ENCODE measurements around the gene C10orf143. TPM values are rescaled to one million over a fixed set of nuclear protein-coding genes. Genes with fewer than 3 reads are reported as not detected.

The C10orf143 gene
- total RNA-seq, 2 donors from 2014 or later: 0.95 to 2.0 TPM

- Mint-ChIP-seq H3K36me3 (ENCODE audit: low read depth) (no peaks in the 10 kb centered on the region), H3K27ac (no peak overlapping the region), H3K9me3 (no peaks in the 10 kb centered on the region), H3K4me3 (no peak overlapping the region), H3K4me1 (no peaks in the 10 kb centered on the region), H3K27me3 (peaks cover 7% of the 10 kb centered on the region)
- ATAC-seq (replicated peaks): no peak
Observed at GRCh38 chr10:130040817-130041330, 69.8 kb downstream of the C10orf143 start.

DNA sequence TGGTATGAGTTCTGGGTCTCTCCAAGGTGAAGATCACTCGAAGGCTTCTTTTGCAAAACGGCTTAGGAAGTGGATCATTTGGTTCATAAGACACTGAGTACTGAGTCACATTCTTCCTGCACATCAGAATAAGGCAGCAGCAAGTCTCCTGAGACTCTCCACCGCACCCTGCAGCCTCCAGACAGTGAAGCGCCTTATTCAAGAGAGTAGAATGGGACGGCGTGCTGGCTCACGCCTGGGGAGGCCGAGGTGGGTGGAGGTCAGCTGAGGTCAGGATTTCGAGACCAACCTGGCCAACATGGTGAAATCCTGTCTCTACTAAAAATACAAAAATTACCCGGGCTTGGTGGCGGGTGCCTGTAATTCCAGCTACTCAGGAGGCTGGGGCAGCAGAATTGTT, 70.3 kb downstream of the C10orf143 start:
- ATAC-seq (replicated peaks): no peak
- Mint-ChIP-seq H3K4me1 (no peaks in the 10 kb centered on the region), H3K27me3 (peaks cover 9% of the 10 kb centered on the region), H3K36me3 (ENCODE audit: low read depth) (no peaks in the 10 kb centered on the region), H3K4me3 (no peak overlapping the region), H3K27ac (no peak overlapping the region), H3K9me3 (no peaks in the 10 kb centered on the region)

DNA sequence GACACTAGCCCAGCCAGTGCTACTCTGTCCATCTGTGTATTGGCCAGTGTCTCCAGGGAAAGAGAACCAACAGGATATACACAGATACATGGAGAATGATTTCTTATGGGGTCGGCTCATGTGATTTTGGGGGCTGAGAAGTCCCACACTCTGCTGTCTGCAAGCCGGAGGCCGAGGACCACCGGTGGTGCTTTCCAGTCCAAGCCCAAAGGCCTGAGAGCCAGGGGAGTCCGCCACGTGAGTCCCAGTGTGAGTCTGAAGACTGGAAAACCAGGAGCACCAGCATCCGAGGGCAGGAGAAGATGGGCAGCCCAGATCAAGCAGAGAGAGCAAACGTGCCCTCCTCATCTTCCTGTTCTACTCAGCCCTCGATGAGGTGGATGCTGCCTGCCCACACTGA, 71.5 kb downstream of the C10orf143 start:
- no peak overlapping the region for H3K4me3 Mint-ChIP-seq
- no peaks in the 10 kb centered on the region for H3K4me1 Mint-ChIP-seq
- no peaks in the 10 kb centered on the region for H3K36me3 Mint-ChIP-seq (ENCODE audit: low read depth)
- H3K27ac Mint-ChIP-seq: no peak overlapping the region
- ATAC-seq (replicated peaks): no peak
- peaks cover 9% of the 10 kb centered on the region for H3K27me3 Mint-ChIP-seq
- H3K9me3 Mint-ChIP-seq: no peaks in the 10 kb centered on the region

GRCh38 chr10:130038611-130039109, 72.0 kb downstream of the C10orf143 start:
- Mint-ChIP-seq H3K4me1 (no peaks in the 10 kb centered on the region), H3K27me3 (peaks cover 9% of the 10 kb centered on the region), H3K36me3 (ENCODE audit: low read depth) (no peaks in the 10 kb centered on the region), H3K27ac (no peak overlapping the region), H3K9me3 (no peaks in the 10 kb centered on the region), H3K4me3 (no peak overlapping the region)
- no peak for ATAC-seq (replicated peaks)

DNA sequence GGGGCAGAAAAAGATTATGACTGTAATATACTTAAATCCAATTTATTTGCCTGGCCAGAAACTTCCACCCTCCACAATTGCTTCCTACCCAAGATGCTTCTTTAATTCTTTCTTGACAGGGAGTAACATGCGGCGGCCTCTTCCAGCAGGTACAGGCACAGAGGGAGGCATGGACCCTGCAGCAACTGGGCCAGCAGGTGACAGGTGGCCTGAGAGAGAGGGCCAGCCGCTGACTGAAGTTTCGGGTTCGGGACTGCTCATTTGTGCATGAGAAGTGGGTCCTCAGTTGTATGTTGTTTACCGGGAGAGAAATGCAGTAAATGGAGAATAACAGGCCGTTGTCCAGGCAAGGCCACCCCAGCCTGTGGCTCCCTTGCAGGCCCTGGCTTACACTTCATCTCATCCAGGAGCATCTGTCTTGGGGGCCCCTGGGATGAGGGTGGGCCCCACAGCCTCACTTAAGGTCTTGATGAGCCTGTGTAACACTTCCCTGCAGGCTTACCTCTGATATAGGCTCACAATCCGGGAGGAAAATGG, 72.5 kb downstream of the C10orf143 start:
- Mint-ChIP-seq H3K4me1 (no peaks in the 10 kb centered on the region), H3K27me3 (peaks cover 6% of the 10 kb centered on the region), H3K27ac (no peak overlapping the region), H3K36me3 (ENCODE audit: low read depth) (no peaks in the 10 kb centered on the region), H3K9me3 (no peaks in the 10 kb centered on the region), H3K4me3 (no peak overlapping the region)
- no peak for ATAC-seq (replicated peaks)

DNA sequence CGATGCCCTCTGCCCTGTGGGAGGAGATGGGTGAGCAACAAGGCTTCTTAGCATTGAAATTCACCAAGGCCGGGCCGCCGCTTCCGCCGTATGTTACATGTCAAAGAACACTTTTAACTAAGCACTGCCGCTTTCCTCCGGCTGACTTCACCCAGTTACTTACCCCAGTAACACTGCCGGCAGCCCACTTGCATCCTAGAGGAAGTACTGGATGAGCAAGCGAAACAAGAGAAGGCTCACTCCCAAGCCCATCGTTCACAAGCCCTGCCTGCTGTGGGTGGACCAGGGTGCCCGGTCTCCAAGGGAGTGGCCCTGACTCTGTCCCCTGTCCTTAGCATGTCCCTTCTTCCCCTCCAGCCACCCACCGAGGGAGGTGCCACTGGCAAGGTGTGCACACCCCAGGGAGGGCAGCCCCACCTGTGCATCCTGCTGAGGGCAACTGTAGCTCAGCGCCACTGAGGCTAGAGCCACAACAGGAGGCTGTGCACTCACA, 73.4 kb downstream of the C10orf143 start:
- Mint-ChIP-seq H3K4me1 (no peaks in the 10 kb centered on the region), H3K27me3 (peaks cover 6% of the 10 kb centered on the region), H3K36me3 (ENCODE audit: low read depth) (no peaks in the 10 kb centered on the region), H3K27ac (no peak overlapping the region), H3K9me3 (no peaks in the 10 kb centered on the region), H3K4me3 (no peak overlapping the region)
- no peak for ATAC-seq (replicated peaks)

DNA sequence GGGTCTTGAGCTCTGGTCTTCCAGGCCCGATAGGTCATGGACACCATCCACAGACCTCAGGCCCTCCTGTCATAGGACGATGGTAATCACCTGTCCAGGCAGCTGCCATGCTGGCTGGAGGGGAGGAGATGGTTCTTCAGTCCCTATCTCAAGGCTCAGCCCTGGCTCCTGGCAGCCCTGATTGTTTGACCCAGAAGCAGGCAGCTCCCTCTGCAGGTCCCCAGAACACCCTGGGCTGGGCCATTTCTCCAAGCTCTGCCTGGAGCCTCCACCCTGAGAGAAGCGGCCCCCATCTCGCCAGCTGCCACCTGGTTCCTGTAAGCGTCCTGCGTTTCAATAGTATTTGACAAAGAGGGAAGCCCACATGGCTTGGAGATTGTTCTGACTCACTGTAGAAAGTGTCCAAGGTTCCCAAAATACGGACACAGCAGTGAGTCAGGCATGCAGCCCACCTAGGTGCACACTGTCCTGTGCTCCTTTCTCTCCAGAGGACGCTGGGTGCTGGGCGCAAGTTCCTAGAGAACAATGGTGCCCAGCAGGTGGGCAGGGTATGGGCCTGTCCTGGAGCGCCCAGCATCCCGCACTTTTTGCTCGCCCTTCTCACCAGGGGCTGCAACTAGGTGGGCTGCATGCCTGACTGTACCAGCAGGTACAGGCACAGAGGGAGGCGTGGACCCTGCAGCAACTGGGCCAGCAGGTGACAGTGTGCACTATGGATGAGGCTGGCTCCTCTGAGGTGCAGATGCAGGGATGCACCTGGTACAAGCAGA, 74.1 kb downstream of the C10orf143 start:
- H3K9me3 Mint-ChIP-seq: no peaks in the 10 kb centered on the region
- peaks cover 9% of the 10 kb centered on the region for H3K27me3 Mint-ChIP-seq
- no peak overlapping the region for H3K27ac Mint-ChIP-seq
- H3K4me3 Mint-ChIP-seq: no peak overlapping the region
- ATAC-seq (replicated peaks): no peak
- no peaks in the 10 kb centered on the region for H3K36me3 Mint-ChIP-seq (ENCODE audit: low read depth)
- no peaks in the 10 kb centered on the region for H3K4me1 Mint-ChIP-seq

- Mint-ChIP-seq H3K36me3 (ENCODE audit: low read depth) (no peaks in the 10 kb centered on the region), H3K4me1 (no peaks in the 10 kb centered on the region), H3K27me3 (peaks cover 9% of the 10 kb centered on the region), H3K9me3 (no peaks in the 10 kb centered on the region), H3K27ac (no peak overlapping the region), H3K4me3 (no peak overlapping the region)
- no peak for ATAC-seq (replicated peaks)
Observed at GRCh38 chr10:130029209-130029608, 81.4 kb downstream of the C10orf143 start.

DNA sequence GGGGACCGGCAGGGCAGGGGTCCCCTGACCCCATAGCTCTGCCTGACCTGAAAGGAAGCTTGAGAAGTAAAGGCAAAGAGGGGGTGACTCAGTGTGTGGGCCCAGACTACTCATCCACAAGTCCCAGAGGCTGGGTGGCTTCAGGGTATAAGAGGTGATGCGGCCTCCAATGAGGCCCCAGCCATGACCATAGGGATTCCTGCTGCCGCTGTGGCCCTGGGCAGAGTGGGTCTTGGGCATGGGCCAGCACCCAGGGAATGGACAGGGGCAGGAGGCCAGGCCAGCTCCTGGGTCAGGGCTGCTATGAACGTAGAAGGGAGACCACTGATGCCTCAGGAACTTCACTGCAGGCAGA, 82.2 kb downstream of the C10orf143 start:
- no peaks in the 10 kb centered on the region for H3K9me3 Mint-ChIP-seq
- no peak for ATAC-seq (replicated peaks)
- no peaks in the 10 kb centered on the region for H3K36me3 Mint-ChIP-seq (ENCODE audit: low read depth)
- peaks cover 6% of the 10 kb centered on the region for H3K27me3 Mint-ChIP-seq
- H3K27ac Mint-ChIP-seq: no peak overlapping the region
- H3K4me1 Mint-ChIP-seq: no peaks in the 10 kb centered on the region
- no peak overlapping the region for H3K4me3 Mint-ChIP-seq

GRCh38 chr10:130027716-130028464, 82.7 kb downstream of the C10orf143 start:
- no peaks in the 10 kb centered on the region for H3K36me3 Mint-ChIP-seq (ENCODE audit: low read depth)
- H3K9me3 Mint-ChIP-seq: no peaks in the 10 kb centered on the region
- no peak overlapping the region for H3K27ac Mint-ChIP-seq
- ATAC-seq (replicated peaks): no peak
- H3K4me3 Mint-ChIP-seq: no peak overlapping the region
- no peaks in the 10 kb centered on the region for H3K4me1 Mint-ChIP-seq
- H3K27me3 Mint-ChIP-seq: peaks cover 6% of the 10 kb centered on the region

DNA sequence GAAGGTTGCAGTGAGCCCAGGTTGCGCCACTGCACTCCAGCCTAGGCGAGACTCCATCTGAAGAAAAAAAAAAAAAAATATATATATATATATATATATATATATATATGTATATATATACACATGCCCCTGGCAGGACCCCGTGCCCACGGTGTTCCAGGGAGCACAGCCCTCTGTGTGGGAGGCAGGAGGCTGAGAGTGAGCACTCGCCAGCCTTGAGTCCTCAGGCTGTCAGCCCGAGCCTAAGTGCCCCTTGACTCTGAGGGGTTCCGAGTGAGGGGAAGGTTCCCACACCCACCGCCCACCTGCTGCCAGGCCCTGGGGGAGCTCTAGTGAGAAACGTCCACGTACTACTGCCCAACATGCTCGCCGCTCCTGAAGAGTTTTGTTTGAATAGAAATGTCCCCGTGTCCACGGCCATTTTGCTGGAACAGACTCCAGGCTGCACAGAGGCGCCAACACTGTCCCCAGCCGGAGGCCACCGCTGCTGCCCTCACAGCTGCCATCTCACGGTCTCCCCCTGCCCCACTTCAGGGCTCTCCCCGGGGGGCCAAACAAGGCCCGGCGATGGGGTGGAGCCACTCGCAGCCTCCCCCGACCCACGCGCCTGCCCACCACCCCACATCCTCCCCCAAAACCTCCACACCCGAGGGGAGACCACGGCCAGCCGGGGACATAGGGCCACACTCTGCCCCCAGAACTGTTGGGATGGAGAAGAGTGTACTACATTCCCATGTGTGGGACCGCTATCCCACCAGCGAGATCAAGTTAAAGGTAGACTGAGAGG, 83.8 kb downstream of the C10orf143 start:
- Mint-ChIP-seq H3K4me1 (no peaks in the 10 kb centered on the region), H3K4me3 (no peak overlapping the region), H3K27ac (no peak overlapping the region), H3K27me3 (peaks cover 6% of the 10 kb centered on the region), H3K36me3 (ENCODE audit: low read depth) (no peaks in the 10 kb centered on the region), H3K9me3 (no peaks in the 10 kb centered on the region)
- no peak for ATAC-seq (replicated peaks)

- H3K27me3 Mint-ChIP-seq: no peaks in the 10 kb centered on the region
- H3K9me3 Mint-ChIP-seq: no peaks in the 10 kb centered on the region
- no peaks in the 10 kb centered on the region for H3K4me1 Mint-ChIP-seq
- no peak for ATAC-seq (replicated peaks)
- H3K4me3 Mint-ChIP-seq: no peak overlapping the region
- H3K27ac Mint-ChIP-seq: no peak overlapping the region
- no peaks in the 10 kb centered on the region for H3K36me3 Mint-ChIP-seq (ENCODE audit: low read depth)
Observed at GRCh38 chr10:130025811-130026485, 84.7 kb downstream of the C10orf143 start.

- H3K27me3 Mint-ChIP-seq: no peaks in the 10 kb centered on the region
- ATAC-seq (replicated peaks): no peak
- H3K4me1 Mint-ChIP-seq: no peaks in the 10 kb centered on the region
- no peaks in the 10 kb centered on the region for H3K36me3 Mint-ChIP-seq (ENCODE audit: low read depth)
- no peaks in the 10 kb centered on the region for H3K9me3 Mint-ChIP-seq
- H3K4me3 Mint-ChIP-seq: no peak overlapping the region
- H3K27ac Mint-ChIP-seq: no peak overlapping the region
Observed at GRCh38 chr10:130025326-130025725, 85.3 kb downstream of the C10orf143 start.
